NB4 (cell line): ENCODE data around the gene LSG1.

ENCODE experiments used
- DNase-seq: peaks from one replicate; pipeline ENCODE4 v3.0.0; 2010; ENCODE audit warnings: low read depth
- H3K4me3 ChIP-seq: one replicate; pipeline ENCODE4 v1.5.1; 2011; ENCODE audit warnings: mild to moderate bottlenecking, low read depth, low read length, moderate library complexity
- CTCF ChIP-seq: IDR thresholded peaks from one replicate; pipeline ENCODE4 v1.5.1; 2012; ENCODE audit warnings: low read depth, low read length
- MAX ChIP-seq: IDR thresholded peaks from 2 replicates; pipeline ENCODE4 v1.6.1; 2011; ENCODE audit warnings: low read depth, low read length
- MYC ChIP-seq: IDR thresholded peaks from 2 replicates; pipeline ENCODE4 v1.6.1; 2011; ENCODE audit warnings: low read depth, low read length
- POLR2A ChIP-seq: IDR thresholded peaks from 2 replicates; pipeline ENCODE4 v1.6.1; 2011; ENCODE audit warnings: mild to moderate bottlenecking; ENCODE audit not compliant: insufficient read length; ENCODE audit errors: extremely low read depth

LSG1 gene

GRCh38 chr3:194713299-194714136, 41.5 kb upstream of the LSG1 start:
- H3K4me3 ChIP-seq: no peak overlapping the region

GRCh38 chr3:194711913-194712312, 39.9 kb upstream of the LSG1 start:
- H3K4me3 ChIP-seq: no peak overlapping the region
- DNase-seq: no peak
- TF ChIP-seq MYC (no peak), MAX (no peak)

More at GRCh38 chr3:194713299-194714136, 41.5 kb upstream of the LSG1 start:
- no peak for DNase-seq
- TF ChIP-seq CTCF (no peak), MYC (no peak), MAX (no peak)

GRCh38 chr3:194711286-194711685, 39.3 kb upstream of the LSG1 start:
- no peak overlapping the region for H3K4me3 ChIP-seq
- TF ChIP-seq POLR2A (no peak), MAX (no peak), MYC (no peak), CTCF (no peak)
- no peak for DNase-seq

- no peak overlapping the region for H3K4me3 ChIP-seq
- no peak for TF ChIP-seq POLR2A
- DNase-seq: no peak
Observed at GRCh38 chr3:194707147-194707540, 35.2 kb upstream of the LSG1 start.

- no peak for DNase-seq
- H3K4me3 ChIP-seq: no peak overlapping the region
- TF ChIP-seq POLR2A (no peak), MYC (no peak), CTCF (no peak), MAX (no peak)
Observed at GRCh38 chr3:194705761-194706160, 33.8 kb upstream of the LSG1 start.

- TF ChIP-seq MYC (no peak), POLR2A (no peak), MAX (no peak)
- no peak overlapping the region for H3K4me3 ChIP-seq
- no peak for DNase-seq
Observed at GRCh38 chr3:194705227-194705626, 33.2 kb upstream of the LSG1 start.

- no peak for TF ChIP-seq POLR2A
- TF ChIP-seq MYC: no peak
- TF ChIP-seq CTCF: no peak
- no peak for TF ChIP-seq MAX
Observed at GRCh38 chr3:194702545-194702944, 30.6 kb upstream of the LSG1 start.

More at GRCh38 chr3:194702545-194702944, 30.6 kb upstream of the LSG1 start:
- no peak overlapping the region for H3K4me3 ChIP-seq
- no peak for DNase-seq
